ENCODE data around the gene EVA1C. TPM values are rescaled to one million over a fixed set of nuclear protein-coding genes. Genes with fewer than 3 reads are reported as not detected.
A peak's percentile ranks its signal among the peaks of the same experiment; 100 is the strongest.

Gene EVA1C
- total and polyA plus RNA-seq, 12 donors, result 12.1 to 42.9 (median 14.0) TPM

DNA sequence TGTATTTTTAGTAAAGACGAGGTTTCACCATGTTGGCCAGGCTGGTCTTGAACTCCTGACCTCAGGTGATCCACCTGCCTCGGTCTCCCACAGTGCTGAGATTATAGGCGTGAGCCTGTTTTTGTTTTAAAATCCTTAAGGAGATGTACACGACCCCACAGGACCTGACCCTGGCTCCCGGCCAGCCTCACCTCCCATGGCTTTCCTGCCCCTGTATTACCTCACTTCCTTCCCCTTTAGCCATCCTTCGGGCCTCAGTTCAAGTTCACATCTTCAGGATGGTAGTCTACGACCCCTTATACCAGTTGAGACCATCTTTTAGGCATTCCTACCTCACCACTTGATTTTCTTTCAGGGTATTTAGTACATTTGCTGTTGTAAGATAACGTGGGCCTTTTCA, 136.5 kb downstream of the EVA1C start:
- ATAC-seq (peak in 1 of 8 donors; percentile 52), DNase-seq (no peak)
- no peaks in the 10 kb centered on the region for H3K36me3 ChIP-seq
- H3K4me3 ChIP-seq, result no peak overlapping the region
- H3K9me3 ChIP-seq, result no peaks in the 10 kb centered on the region
- TF ChIP-seq, protein P1, sequence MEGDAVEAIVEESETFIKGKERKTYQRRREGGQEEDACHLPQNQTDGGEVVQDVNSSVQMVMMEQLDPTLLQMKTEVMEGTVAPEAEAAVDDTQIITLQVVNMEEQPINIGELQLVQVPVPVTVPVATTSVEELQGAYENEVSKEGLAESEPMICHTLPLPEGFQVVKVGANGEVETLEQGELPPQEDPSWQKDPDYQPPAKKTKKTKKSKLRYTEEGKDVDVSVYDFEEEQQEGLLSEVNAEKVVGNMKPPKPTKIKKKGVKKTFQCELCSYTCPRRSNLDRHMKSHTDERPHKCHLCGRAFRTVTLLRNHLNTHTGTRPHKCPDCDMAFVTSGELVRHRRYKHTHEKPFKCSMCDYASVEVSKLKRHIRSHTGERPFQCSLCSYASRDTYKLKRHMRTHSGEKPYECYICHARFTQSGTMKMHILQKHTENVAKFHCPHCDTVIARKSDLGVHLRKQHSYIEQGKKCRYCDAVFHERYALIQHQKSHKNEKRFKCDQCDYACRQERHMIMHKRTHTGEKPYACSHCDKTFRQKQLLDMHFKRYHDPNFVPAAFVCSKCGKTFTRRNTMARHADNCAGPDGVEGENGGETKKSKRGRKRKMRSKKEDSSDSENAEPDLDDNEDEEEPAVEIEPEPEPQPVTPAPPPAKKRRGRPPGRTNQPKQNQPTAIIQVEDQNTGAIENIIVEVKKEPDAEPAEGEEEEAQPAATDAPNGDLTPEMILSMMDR (IDR thresholded peaks at IDR 0.05), result no peak
- peak overlapping the region in 1 of 10 donors; percentile 41 for H3K27ac ChIP-seq
- intact Hi-C loops (cut with DNase I), result no loop called here
- H3K27me3 ChIP-seq, result no peaks in the 10 kb centered on the region
- 52 to 65% methylated on average over 8 of the region's 8 CpGs for WGBS, 2 donors
- H3K4me1 ChIP-seq, result peaks cover 0 to 11% (median 0%) of the 10 kb centered on the region in 9 donors

DNA sequence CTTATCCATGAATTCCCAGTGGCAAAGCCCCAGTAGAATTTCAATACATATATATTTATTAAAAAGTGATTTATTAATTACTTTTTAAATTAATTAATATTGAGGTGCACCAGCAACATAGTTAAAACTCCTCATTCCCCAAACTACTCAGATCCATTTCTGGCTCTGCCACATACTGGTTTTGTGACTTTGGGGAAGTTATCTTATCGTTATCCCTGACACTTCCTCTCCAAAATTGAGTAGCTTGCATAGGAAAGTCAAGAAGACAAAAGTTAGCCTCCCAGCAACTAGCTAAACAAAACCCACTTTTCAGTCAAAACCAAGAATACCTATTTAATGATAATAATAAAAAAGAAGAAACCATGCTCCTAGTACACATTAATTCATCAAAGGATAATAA, 136.9 kb downstream of the EVA1C start:
- ATAC-seq (no peak), DNase-seq (no peak)
- intact Hi-C loops (cut with DNase I), result no loop called here
- H3K36me3 ChIP-seq, result no peaks in the 10 kb centered on the region
- peaks cover 0 to 13% (median 0%) of the 10 kb centered on the region in 9 donors for H3K4me1 ChIP-seq
- no peaks in the 10 kb centered on the region for H3K27me3 ChIP-seq
- TF ChIP-seq, protein P1 (IDR thresholded peaks at IDR 0.05), result no peak
- no peak overlapping the region for H3K4me3 ChIP-seq
- WGBS, 2 donors, result 40 to 45% methylated on average over 1 of the region's 1 CpG
- peak overlapping the region in 1 of 10 donors; percentile 41 for H3K27ac ChIP-seq
- H3K9me3 ChIP-seq, result no peaks in the 10 kb centered on the region

DNA sequence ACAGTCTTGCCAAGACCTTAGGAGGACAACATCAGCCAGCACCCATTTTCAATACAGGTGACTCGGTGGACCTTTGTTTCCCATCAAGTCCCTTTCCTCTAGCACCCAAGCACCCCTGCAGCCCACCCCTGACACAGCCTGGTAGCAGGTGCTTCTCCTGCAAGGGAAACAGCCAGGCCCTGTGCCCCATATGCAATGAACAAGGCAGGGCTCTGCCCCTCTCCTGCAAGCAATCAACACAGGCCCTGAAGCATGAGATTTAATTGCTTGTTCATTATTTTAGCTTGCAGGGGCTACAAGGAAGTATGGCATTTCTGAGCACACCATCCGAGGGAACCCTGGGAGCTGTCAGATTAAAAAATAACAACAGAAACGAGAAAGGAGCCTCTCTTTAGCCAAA, 137.4 kb downstream of the EVA1C start:
- intact Hi-C loops (cut with DNase I), result no loop called here
- WGBS, 2 donors, result 87 to 93% methylated on average over 3 of the region's 3 CpGs

DNA sequence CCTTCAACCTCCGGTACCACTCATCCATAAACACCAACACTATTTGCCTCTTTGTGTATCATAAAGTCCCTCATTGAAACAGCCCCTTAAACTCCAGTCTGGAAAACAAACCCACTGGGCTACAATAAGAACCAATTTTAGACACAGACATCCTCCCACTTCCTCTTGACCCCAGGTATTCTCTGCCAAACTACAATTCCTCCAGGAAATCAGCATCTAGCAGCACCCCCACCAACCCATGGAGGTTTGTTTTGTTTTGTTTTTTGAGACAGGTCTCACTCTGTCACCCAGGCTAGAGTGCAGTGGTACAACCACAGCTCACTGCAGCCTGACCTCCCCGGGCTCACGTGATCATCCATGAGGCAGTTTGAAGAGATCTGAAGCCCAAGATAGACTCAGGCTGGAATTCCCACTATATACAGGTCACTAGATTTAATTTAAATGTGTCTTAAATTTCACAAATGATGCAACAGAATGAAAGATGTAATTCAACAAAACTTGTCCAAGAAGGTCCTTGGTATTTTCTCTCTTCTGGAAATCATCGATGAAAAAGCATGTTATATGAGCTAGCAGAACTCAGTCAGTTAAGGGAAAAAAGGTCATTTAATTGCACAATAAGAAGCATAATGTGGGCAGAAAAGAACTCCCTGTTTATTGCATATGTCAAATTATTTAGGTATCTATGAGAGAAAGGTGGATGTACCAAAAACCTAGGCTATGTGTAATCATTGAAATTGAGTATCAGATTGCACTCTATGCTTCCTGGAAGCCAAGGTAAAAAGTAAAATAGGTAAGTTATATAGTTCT, 142.5 kb downstream of the EVA1C start:
- intact Hi-C loops (cut with DNase I), result no loop called here
- WGBS, 2 donors, result 77 to 79% methylated on average over 4 of the region's 4 CpGs

More for the DNA sequence above, 137.4 kb downstream of the EVA1C start:
- Histone ChIP-seq H3K36me3 (no peaks in the 10 kb centered on the region), H3K27me3 (no peaks in the 10 kb centered on the region), H3K9me3 (no peaks in the 10 kb centered on the region), H3K4me1 (peaks cover 0 to 17% (median under 1%) of the 10 kb centered on the region in 9 donors), H3K4me3 (no peak overlapping the region), H3K27ac (no peak overlapping the region)
- TF ChIP-seq, protein P1 (IDR thresholded peaks at IDR 0.05), result no peak
- DNase-seq (no peak), ATAC-seq (no peak)

More for the DNA sequence above, 142.5 kb downstream of the EVA1C start:
- H3K4me3 ChIP-seq, result no peak overlapping the region
- TF ChIP-seq, protein P1 (IDR thresholded peaks at IDR 0.05), result no peak
- DNase-seq (no peak), ATAC-seq (peak in 3 of 8 donors; percentile 40 to 78 (median 61))
- no peaks in the 10 kb centered on the region for H3K27me3 ChIP-seq
- no peaks in the 10 kb centered on the region for H3K36me3 ChIP-seq
- H3K9me3 ChIP-seq, result no peaks in the 10 kb centered on the region
- H3K27ac ChIP-seq, result peak overlapping the region in 4 of 10 donors; percentile 42 to 65 (median 44)
- peaks cover 0 to 14% (median 4%) of the 10 kb centered on the region in 9 donors for H3K4me1 ChIP-seq

All from heart right ventricle (tissue), 16 donors.